D341Med (cell line): ENCODE measurements around the gene GRIA1.

Experiments used
- DNase-seq: peaks from one replicate; pipeline ENCODE4 v3.0.0; 2012; ENCODE audit warnings: low spot score

Gene GRIA1

GRCh38 chr5:153780876-153781705 lies 290.6 kb downstream of the GRIA1 start:
- no peak for DNase-seq

GRCh38 chr5:153782589-153783361 lies 292.3 kb downstream of the GRIA1 start:
- DNase-seq, result no peak

DNA sequence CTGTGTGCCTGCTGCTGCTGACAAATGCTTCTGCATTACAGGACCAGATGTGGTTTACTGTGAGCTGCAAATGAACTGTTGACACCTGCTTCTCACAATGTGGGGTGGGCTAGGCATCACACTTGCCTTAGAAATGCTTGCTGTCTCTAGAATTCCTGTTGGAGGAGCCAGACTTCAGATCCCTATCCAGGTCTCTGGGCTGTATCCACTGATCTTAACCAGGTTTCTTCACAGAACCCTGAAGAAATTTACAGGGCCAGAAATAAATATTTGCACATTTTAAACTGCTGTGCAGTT lies 292.8 kb downstream of the GRIA1 start:
- no peak for DNase-seq

DNA sequence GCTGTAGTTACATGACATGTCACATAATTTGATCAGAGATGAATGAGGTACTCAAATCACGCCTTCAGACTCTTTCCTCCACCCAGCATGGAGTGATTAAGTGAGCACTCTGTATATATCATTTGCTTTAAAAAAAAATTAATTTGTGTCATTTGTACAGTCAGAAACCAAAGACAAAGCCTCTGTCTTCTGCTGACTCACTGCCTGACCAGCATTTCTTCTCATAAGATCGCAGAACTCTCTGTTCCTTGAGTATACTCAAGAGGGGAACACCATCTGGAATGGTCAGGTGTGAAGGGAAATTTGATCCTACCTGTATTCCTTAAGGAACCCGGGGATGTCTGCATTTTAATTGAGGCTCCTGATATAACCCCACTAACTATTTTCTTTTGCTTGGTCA lies 293.8 kb downstream of the GRIA1 start:
- no peak for DNase-seq

DNA sequence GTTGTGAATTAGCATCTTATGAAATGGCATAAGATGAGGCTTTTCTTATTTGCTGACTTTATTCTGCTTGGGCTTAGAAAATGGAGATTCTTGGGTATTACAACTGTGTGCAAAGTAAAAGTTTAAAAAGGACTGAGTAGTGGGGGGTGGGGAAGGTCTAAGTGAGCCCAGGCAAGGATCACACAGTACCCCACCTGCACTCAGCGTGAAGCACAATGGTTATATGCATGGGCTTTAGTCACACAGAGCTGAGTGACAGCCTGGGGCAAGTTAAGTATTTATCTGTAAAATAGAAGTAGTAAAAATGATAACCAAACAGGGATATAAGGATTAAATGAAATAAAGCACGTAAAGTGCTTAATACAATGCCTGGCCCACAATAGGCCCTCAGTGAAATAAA lies 300.9 kb downstream of the GRIA1 start:
- no peak for DNase-seq

DNA sequence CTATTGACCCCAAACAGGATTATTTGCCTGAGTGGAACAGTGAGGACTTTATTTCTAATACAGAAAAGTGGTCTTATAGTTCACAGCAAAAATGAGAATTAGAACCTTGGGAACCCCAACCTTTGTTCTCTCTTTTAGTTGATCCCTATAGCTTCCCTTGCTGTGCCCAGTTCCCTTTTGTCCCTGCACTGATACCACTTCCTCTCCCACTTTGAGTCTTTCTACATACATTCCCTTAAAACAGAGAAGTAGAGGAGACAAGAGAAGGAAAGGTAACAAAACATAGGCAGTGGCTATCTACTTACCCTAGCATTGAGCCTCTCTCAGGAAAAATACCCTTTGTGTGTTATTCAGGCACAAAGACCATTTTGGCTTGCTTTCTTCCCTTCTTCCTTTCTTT lies 301.8 kb downstream of the GRIA1 start:
- no peak for DNase-seq

- no peak for DNase-seq
Measured at GRCh38 chr5:153793699-153794098, 303.2 kb downstream of the GRIA1 start.

DNA sequence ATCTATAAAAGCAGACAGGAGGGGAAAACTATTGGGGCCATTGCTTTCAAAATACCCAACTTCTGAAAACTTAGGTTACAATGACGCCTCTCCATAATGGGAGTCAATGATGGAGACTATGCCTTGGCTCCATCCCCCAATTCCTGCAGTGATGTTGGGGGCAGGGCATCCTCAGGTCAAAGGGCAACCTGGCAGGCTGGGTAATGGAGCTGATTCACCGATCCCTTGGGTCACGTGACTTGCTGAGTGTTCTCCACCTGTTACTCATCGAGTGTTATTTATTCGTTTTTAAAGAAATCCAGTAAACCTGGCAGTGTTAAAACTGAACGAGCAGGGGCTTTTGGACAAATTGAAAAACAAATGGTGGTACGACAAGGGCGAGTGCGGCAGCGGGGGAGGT lies 303.9 kb downstream of the GRIA1 start:
- DNase-seq, result no peak

- DNase-seq, result no peak
Measured at GRCh38 chr5:153796527-153796926, 306.1 kb downstream of the GRIA1 start.

- DNase-seq, result no peak
Measured at GRCh38 chr5:153797484-153797883, 307.0 kb downstream of the GRIA1 start.

GRCh38 chr5:153798830-153799229 lies 308.4 kb downstream of the GRIA1 start:
- no peak for DNase-seq

DNA sequence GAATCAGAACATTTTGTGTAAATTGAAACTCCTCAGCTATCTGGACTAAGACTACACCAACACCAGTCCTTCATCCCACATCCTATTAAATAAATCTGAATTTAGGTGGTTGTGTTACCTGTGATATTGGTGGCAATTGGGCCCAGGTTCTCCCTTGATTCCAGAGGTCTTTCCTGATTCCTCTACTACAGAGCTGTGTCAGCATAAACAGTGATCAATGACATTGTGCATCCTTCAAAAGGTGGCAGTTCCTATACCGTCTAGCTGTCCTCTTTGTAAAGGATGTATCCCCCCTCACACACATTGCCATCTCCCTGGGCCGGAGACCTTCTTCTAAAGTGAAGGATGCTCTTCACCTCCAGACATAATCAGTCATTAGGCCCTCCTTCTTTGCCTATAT lies 309.0 kb downstream of the GRIA1 start:
- no peak for DNase-seq

- DNase-seq, result no peak
Measured at GRCh38 chr5:153802050-153802821, 311.8 kb downstream of the GRIA1 start.

DNA sequence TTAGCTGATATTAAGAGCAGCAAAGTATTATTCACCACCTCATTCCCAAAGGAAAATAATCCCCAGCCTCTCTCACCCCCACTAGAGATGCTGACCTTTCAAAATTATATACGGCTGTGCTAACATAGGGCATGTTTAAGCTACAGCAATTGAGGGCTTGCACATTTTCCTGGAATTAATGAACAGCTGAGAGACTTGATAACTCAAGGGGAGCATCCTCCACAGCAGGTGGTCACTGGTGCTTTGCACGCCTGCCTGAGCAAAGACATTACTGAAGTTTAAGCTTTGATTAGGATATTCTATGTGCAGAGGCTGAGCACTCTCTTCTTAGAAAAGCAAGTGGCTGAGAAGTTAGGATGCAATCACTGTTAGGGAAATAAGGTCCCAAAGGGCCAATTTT lies 317.3 kb downstream of the GRIA1 start:
- DNase-seq, result no peak

DNA sequence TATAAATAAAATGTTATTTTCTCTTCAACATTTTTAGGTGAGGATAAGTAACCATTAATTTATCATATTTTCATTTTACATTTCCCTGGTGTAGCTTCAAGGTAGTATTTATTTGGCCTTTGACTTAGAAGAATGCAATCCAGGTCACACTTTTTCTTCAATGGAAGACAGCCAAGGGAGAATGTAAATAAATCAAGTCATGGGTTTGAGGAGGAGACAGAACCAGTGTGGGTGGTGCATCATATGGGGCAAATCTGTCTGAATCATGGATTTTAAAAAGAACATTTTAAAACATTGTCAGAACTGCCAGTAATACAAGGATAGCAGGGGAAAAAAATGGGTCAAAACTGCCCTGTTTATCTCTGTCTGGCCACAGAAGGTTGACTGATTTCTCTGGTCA lies 318.7 kb downstream of the GRIA1 start:
- DNase-seq, result no peak

DNA sequence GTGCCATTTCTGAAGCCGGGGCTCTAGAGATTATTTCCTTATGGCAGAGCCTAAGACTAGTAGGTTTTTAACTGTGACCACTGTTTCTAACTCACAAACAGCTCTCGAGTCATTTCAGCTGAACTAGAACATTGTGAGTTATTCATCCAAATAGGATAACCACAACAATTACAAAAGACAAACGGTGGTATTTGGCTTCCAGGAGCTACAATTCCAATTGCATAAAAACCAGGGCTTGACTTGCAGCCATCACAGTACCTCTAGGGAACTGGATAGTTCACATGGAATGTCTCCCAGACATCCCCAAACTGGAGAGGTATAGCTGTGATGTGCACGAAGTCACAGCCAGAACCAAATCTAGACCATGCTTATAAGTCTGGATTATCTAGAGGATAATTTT lies 323.4 kb downstream of the GRIA1 start:
- DNase-seq, result no peak

DNA sequence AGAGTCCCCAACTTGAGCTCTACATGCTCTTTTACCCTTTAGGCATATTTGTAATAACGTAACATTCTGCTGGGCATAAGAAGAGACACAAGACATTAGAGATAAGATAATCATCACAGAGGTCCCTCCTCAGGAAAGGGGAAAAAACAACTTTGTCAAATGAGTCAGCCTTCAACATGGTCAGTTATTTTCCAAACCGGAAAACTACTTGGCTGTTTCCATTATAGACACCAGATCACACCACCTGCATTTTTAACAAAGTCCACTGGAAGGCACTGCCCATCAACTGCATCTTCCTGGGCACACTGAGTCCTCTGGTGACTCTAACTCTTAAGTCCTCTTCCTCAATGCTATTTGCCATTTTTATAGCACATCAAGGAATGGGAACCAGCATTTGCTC lies 326.4 kb downstream of the GRIA1 start:
- DNase-seq, result no peak

- DNase-seq, result no peak
Measured at GRCh38 chr5:153818626-153819025, 328.2 kb downstream of the GRIA1 start.

DNA sequence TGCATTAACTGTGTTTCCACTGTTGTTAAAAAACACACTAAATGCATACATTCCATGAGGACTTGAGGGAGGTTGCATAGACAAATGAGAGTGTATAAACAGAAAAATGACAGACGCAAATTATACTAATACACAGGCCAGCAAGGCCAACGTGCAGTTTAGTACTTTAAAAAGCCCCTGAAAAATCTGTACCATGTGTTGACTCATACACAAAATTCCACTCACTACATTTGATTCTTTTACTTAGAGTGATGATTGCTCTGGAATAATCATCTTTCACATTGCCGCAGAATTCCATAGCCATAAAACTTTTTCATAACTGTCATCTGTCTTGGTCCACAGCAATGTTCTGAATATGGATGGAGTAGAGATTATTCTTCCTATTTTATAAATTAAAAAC lies 332.6 kb downstream of the GRIA1 start:
- DNase-seq, result no peak

- no peak for DNase-seq
Measured at GRCh38 chr5:153824909-153825308, 334.4 kb downstream of the GRIA1 start.

DNA sequence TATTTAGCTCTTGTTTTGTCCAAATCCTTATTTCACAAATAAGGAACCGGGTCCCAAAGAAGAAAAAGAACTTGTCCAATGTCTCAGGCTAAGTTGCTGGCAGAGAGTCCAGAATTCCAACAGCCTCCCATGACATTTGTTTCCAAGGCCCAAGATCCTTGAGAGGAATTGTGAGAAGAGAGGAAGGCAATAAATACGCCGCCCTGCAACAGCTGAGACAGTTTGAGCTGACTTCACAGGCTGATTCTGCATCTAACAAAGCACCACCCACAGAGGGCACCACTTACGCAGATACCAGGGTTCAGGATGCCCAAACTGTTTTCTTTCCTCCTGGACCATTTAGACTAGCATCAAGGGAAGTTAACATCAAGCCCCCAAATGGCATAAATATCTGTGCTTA lies 336.9 kb downstream of the GRIA1 start:
- DNase-seq, result peak; percentile 55

GRCh38 chr5:153829510-153830065 lies 339.1 kb downstream of the GRIA1 start:
- no peak for DNase-seq

GRCh38 chr5:153831973-153832372 lies 341.5 kb downstream of the GRIA1 start:
- no peak for DNase-seq
